ENCODE results near the gene ZFAND3. TPM values are rescaled to one million over a fixed set of nuclear protein-coding genes. Genes with fewer than 3 reads are reported as not detected.
"Not testable (repeated sequence)": the region's sequence is repeated elsewhere in the genome, so short reads cannot be mapped to it uniquely, and the experiment has no call there.

Gene ZFAND3
- total RNA-seq, 2 donors from 2014 or later = 53.8 to 69.3 TPM

DNA sequence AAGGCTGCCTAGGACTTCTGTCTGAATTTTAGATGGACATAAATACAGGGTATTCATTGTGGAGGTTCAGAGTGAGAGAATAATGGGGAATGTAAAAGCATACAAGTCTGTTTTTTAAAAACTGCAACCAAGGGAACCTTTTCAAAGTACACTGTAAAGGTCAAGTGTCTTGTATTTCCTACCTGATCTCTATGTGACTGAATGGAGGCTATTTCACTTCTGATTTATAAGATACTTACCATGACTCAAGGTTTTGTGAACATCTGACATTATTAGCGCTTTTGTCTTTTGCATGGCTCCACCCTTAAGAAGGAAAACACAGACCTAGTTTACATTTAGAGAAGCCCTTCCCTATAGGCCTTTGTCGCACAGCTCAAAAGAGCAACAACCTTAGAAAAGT, 126.5 kb downstream of the ZFAND3 start:
- DNase-seq (ENCODE audit: low spot score) = no peak
- intact Hi-C loops (cut with DNase I) = no loop called here

DNA sequence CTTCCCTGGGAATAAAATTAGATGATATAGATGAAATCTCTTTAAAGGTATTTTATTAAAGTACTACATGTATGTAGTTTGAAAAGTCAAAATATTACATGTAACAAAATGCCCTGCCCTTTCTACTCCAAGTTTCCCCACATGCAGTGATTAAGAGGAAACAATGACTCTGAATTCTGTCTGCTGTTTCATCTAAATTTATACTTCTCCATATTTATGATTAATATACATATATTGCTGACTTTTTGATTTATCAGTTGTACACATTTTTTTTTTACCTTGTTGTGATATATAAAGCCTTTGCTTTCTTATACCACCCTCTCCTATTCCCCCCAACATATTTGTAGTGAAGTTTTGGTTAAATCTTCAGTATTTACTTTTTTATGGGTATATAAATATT, 127.9 kb downstream of the ZFAND3 start:
- no peak for DNase-seq (ENCODE audit: low spot score)
- intact Hi-C loops (cut with DNase I) = no loop called here

DNA sequence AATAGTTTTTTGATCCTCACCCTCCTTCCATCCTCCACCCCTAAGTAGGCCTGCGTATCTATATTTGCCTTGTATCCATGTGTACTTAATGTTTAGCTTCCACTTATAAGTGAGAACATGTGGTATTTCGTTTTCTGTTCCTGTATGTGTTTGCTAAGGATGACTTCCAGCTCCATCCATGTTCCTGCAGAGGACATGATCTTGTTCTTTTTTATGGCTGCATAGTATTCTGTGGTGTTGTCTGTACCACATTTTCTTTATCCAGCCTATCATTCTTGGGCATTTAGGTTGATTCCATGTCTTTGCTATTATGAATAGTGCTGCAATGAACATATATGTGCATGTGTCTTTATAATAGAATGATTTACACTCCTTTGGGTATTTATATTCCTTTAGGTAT, 129.1 kb downstream of the ZFAND3 start:
- intact Hi-C loops (cut with DNase I); DNase-seq (ENCODE audit: low spot score): not testable (repeated sequence)

DNA sequence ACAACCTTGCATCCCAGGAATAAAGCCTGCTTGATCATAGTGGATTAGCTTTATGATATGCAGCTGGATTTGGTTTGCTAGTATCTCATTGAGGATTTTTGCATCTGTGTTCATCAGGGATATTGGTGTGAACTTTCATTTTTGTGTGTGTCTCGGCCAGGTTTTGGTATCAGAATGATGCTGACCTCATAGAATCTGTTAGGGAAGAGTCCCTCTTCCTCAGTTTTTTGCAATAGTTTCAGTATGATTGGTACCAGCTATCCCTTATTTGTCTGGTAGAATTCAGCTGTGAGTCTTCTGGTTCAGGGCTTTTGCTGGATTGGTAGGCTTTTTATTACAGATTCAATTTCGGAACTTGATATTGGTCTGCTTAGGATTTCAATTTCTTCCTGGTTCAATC, 132.5 kb downstream of the ZFAND3 start:
- intact Hi-C loops (cut with DNase I) = no loop called here
- DNase-seq (ENCODE audit: low spot score) = no peak

DNA sequence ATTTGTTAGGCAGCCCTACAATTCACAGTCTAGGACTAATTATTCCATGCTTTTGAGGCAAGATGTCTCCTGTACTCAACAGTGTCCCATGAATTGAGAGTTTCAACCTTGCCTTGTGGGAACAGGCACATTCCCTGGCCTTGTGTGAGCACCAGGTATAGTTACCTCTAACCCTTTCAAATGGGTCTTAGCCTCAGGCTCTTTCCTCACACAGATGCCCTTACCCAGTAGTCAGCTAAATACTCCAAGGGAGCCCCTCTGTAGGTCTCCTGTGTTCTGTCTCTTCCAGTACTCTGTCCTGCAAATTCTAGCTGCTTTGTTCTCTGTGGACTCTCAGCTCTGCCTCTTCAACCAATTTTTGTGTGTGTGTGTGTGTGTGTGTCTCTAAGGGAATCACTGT, 135.3 kb downstream of the ZFAND3 start:
- intact Hi-C loops (cut with DNase I) = no loop called here
- no peak for DNase-seq (ENCODE audit: low spot score)

DNA sequence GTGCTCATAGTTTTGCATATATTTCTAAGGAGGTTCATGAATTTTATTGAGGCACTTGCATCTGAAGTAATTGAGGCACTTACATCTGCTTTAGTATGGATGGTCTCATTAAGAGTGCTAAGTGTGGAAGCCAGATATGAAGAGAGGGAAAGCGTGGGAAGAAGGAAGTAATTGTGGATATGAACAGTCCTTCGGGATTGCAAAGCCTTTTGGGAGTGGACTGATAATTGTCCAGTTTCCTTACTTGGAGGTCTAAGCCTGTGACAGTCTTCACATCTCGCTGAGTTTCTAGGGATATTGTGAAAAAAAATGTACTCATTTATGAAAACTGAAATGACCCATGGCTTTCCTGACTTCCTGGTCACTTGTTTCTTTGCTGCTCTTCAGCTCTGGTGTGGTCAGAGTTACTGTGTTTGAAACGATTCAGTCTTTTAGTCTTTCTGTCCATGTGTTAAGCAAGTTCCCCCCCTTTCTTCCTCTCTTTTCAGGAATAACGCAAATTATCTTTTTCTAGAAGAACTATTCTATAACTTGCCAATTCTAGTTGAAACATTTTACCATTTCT, 137.3 kb downstream of the ZFAND3 start:
- intact Hi-C loops (cut with DNase I) = no loop called here
- DNase-seq (ENCODE audit: low spot score) = no peak

DNA sequence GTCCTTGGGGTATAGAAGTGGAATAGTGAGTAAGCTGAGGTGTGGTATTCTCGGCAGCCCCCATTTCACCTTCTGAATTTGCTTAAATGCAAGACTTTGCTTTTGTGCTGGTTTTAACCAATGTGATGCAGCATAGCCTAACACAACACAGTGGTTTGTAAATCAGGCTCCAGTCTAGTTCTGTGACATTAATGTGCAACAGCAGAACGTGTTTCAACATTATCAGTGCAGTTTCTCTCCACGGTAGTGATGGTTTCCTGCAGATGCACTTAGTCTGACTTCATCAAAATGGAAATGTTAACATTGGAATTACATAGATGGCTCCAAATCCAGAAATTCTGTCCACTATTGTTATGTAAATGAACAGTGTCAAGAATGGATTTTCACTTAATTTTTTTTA, 139.5 kb downstream of the ZFAND3 start:
- intact Hi-C loops (cut with DNase I) = no loop called here

DNA sequence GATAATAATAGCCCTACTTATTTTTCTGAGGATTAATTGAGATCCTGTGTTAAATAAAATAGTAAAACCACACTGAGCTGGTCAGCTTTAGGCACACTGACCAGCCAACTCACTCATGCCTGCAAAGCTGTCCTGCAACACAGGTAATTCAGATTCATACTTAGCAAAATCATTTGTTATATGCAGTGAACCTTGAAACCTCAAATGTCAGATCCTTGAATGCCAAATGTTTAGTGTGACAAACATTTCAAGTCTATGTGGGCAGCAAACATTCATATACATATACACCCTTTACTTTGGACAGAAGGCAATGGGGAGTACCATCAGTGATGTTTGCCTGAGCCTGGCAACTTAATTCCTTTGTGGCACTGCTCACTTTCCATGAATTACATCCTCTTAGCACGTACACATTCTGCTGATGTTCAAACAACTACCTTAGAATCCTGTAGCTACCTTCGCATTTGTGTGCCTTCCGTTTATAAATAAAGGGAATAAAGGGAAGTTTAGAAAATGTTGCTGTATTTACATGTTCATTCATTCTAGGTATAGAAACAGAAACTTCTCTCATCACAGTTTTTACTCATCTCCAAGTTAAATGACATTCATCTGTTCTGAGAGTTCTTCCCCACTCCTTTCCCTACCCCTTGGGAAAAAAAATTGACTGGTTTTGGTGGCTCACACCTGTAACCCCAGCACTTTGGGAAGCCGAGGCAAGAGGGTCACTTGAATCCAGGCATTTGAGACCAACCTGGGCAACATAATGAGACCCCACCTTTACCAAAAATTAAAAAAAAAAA, 140.8 kb downstream of the ZFAND3 start:
- DNase-seq (ENCODE audit: low spot score) = no peak
- intact Hi-C loops (cut with DNase I) = no loop called here

More for the DNA sequence above, 139.5 kb downstream of the ZFAND3 start:
- no peak for DNase-seq (ENCODE audit: low spot score)

DNA sequence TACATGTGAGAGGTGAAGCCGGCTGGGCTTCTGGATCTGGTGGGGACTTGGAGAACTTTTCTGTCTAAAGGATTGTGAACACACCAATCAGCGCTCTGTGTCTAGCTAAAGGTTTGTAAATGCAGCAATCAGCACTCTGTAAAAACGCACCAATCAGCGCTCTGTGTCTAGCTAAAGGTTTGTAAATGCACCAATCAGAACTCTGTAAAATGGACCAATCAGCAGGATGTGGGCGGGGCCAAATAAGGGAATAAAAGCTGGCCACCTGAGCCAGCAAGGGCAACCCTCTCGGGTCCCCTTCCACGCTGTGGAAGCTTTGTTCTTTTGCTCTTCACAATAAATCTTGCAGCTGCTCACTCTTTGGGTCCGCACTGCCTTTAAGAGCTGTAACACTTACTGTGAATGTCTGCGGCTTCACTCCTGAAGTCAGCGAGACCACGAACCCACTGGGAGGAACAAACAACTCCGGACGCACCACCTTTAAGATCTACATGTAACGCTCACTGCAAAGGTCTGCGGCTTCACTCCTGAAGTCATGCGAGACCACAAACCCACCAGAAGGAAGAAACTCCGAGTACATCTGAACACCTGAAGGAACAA, 143.1 kb downstream of the ZFAND3 start:
- DNase-seq (ENCODE audit: low spot score); intact Hi-C loops (cut with DNase I): not testable (repeated sequence)

DNA sequence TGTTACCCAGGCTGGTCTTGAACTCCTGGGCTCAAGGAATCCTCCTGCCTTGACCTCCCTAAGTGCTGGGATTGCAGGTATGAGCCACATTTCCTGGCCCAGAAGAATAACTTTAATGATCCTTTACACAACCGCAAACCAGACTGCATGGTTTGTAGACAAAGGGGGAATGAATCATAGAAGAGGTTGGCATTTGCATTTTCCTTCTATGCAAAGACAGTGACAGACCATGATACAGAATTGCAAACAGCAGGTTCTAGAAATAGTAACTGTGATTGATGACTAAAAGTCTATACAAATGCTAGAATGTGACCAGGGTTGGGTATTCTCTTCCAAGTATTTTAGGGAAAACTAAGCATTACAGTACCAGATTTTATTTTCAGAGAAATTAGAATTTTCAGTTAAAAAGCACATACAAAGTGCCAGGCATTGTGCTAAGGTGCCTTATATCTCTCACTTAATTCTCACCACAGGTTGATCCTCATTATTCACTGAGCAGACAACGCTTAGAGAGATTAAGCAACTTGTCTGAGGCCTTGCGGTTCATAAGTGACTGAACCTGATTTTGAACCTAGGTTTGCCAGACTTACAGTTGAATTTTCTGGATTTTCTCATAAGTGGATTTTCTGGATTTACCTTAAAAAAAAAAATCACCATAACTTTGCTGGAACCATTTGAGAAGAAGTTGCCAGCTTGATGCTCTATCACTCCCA, 146.6 kb downstream of the ZFAND3 start:
- intact Hi-C loops (cut with DNase I) = no loop called here
- DNase-seq (ENCODE audit: low spot score) = no peak

DNA sequence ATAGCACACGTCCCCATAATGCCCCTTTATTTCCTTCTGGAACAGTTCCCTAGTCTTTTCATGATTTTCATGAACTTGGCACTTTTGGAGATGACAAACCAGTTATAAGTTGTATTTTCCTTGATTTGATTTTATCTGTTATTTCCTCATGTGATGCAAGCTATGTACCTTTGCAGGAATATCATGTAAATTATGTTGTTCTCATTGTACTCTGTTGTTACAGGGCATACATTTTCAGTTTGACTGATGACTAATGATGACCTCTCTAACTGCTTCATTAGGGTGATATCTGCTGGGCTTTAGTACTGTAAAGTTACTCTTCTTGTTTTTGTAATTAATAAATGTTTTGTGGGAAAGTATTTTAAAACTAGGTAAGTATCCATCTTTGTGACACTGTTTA, 147.3 kb downstream of the ZFAND3 start:
- DNase-seq (ENCODE audit: low spot score) = no peak
- intact Hi-C loops (cut with DNase I) = no loop called here

DNA sequence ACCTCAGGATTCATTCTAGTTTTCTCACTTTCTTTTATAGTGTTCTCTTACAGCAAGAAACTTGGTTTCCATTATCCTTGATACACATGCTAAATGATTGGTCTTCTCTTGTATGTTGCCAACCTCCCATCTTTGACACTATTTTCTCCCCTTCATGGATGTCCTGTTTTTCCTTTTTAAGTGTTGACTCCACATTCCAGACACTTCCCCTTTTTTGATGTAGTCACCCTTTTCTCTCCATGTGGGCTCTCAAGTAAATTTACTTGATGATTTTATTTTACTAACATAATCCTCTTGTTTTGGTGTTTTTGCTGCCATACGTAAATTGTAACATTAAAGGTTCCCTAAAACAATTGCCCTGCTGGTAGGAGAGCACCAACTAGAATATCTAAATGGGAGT, 148.1 kb downstream of the ZFAND3 start:
- intact Hi-C loops (cut with DNase I) = no loop called here
- no peak for DNase-seq (ENCODE audit: low spot score)

DNA sequence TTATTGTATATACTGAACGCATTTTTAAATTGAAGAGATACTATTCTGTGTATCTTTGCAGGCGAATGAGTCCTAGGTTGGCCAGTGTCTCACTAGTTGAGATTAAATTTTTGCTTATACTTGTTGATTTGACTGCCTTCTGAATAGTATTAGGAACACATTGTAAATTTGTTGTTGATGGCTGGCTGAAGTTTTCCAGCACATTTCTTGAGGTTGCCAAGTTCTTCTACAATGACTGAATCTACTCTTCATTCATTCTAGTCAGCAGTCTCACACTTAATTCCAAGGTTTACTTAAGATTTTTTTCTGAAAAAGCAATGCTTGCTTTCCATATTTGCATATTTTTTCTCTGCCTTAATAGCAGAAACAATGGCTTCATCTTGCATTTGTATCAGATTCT, 151.7 kb downstream of the ZFAND3 start:
- intact Hi-C loops (cut with DNase I) = no loop called here
- DNase-seq (ENCODE audit: low spot score) = no peak

DNA sequence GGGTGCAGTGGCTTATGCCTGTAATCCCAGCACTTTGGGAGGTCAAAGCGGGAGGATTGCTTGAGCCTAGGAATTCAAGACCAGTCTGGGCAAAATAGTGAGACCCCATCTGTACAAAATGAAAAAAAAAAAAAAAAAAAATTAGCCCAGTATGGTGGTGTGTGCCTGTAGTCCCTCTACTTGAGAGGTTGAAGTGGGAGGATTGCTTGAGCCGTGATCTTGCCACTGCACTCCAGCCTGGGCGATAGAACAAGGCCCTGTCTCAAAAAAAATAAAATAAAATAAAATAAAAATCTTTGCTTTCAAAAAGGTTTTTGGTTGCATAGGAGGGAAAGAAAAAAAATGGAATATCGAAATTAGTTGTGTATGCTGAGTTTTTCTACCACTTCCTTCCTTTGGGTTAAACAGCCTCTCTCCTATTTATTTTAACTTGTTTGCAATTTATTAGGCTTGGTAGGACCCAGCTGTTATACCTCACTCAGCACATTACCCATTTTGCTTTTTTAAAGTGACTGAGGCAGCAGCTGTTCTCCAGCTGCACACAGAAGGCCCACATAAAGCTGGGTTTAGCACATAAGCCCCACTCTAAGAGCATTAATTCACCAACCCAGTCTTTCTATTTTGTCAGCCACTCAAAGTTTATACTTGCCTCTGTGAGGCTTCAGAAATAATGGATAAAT, 152.3 kb downstream of the ZFAND3 start:
- intact Hi-C loops (cut with DNase I) = no loop called here
- no peak for DNase-seq (ENCODE audit: low spot score)

DNA sequence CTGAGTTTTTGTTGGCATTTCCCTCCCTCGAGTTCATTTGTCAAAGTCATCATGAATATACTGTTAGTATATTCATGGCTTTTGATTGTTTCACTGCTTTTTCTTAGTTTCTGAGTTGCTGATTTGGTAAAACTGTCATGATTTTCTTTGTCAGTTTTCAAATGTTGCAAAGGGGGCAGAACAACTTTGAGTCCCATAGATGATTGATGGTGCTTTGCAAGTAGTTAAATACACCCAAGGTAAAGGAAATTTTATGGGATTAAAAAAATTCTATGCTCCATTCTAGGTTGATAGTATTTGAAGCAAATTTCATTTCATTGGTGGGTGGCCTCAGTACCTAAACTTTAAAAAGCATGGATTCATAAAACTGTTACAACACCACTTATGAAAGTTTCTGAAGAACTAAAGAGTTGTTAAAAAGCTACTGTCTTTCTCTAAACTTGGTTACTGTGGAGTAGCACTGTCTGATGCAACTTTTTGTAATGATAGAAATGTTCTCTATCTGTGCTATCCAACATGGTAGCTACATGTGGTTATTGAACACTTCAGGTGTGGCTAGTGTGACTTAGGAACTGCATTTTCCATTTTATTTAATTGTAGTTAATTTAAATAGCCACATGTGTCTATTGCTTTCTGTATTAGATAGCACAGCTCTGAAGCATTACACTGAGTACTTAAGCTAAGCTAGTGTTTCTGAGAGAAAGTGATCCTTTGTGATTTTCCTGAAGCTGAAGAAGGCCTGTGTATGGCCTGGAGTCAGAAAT, 153.6 kb downstream of the ZFAND3 start:
- intact Hi-C loops (cut with DNase I) = no loop called here
- DNase-seq (ENCODE audit: low spot score) = no peak

DNA sequence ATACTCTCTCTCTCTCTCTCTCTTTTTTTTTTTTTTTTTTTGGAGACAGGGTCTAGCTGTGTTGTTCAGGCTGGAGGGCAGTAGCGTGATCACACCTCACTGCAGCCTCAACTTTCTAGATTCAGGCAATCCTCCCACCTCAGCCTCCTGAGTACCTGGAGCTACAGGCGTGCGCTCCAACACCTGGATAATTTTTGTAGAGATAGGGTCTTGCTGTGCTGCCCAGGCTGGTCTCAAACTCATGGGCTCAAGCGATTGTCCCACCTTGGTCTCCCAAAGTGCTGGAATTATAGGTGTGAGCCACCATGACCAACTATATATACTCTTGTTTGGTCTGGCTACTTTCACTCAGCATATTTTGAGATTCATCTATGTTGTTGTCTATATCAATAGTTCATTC, 154.9 kb downstream of the ZFAND3 start:
- DNase-seq (ENCODE audit: low spot score) = no peak
- intact Hi-C loops (cut with DNase I) = no loop called here

DNA sequence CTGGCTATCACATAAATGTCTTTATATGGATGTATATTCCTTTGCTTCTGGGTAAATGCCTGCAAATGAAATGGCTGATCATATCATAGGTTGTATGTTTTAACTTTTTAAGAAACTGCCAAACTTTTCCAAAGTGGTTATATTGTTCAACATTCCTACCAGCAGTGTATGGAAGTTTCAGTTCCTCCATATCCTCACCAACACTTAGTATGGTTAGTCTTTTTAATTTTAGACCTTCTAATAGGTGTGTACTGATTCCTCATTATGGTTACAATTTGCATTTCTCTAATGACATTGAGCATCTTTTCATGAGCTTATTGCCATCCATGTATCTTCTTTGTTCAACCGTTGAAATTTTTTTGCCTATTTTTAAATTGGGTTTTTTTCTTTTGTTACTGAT, 155.4 kb downstream of the ZFAND3 start:
- no peak for DNase-seq (ENCODE audit: low spot score)
- intact Hi-C loops (cut with DNase I) = loop anchor here in 1 of 2 donors (5.0 kb wide), 1 partner anchor 333 kb away; no protein-coding TSS in a partner anchor

DNA sequence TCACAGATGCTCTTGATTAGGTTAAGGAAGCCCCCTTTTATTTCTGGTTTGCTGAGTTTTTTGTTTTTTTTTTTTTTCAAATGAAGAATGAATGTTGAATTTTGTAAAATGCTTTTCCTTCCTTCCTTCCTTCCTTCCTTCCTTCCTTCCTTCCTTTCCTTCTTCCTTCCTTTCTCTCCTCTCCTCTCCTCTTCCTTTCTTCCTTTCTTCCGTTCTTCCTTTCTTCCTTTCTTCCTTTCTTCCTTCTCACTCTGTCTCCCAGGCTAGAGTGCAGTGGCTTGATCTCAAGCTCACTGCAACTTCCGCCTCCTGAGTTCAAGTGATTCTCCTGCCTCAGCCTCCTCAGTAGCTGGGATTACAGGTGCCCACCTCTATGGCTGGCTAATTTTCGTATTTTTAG, 158.2 kb downstream of the ZFAND3 start:
- intact Hi-C loops (cut with DNase I) = loop anchor here in 1 of 2 donors (5.0 kb wide), 1 partner anchor 335 kb away; no protein-coding TSS in a partner anchor
- DNase-seq (ENCODE audit: low spot score) = no peak

Measured in posterior vena cava (tissue), 2 donors.